ENCODE measurements around the gene XPC. TPM values are rescaled to one million over a fixed set of nuclear protein-coding genes. Genes with fewer than 3 reads are reported as not detected.

Gene XPC
- total and polyA plus RNA-seq, 3 experiments from 2014 or later: 38.8 to 44.0 (median 38.9) TPM

GRCh38 chr3:14145236-14145635 is 33.2 kb downstream of the XPC start:
- peak in 1 of 5 donors; percentile 42 for DNase-seq
- peaks cover 55 to 64% (median 62%) of the 10 kb centered on the region in 3 donors for H3K4me1 Mint-ChIP-seq
- no peaks in the 10 kb centered on the region for H3K9me3 Mint-ChIP-seq
- POLR2A ChIA-PET: interaction anchor here (0.5 to 2.0 kb wide), 8 partner anchors 16 to 506 kb away, joined by 3 to 22 read pairs (median 3); partner anchors contain the start of genes CCDC174, CHCHD4, LSM3 and TMEM43
- Histone ChIP-seq H3K27ac (ENCODE audit: low read depth, low read length) (peak overlapping the region; percentile 94), H3K4me3 (ENCODE audit: low read length) (no peak overlapping the region), H3K9me3 (ENCODE audit: low read length) (no peaks in the 10 kb centered on the region), H3K4me1 (ENCODE audit: insufficient read depth, low read length) (peaks cover 54% of the 10 kb centered on the region), H3K36me3 (ENCODE audit: insufficient read depth, low read length) (peaks cover 14% of the 10 kb centered on the region), H3K27me3 (ENCODE audit: insufficient read depth, low read length, poor library complexity, severe bottlenecking) (no peaks in the 10 kb centered on the region)
- peaks cover 0 to 4% of the 10 kb centered on the region in 2 donors for H3K27me3 Mint-ChIP-seq
- peak overlapping the region; percentile 98 to 100 (median 100) for H3K27ac Mint-ChIP-seq
- H3K4me3 Mint-ChIP-seq: peak overlapping the region in 4 of 7 donors; percentile 36 to 80 (median 51)
- CTCF ChIA-PET: interaction anchor here (0.6 to 4.4 kb wide), 8 partner anchors 13 to 249 kb away, joined by 3 to 24 read pairs (median 4); partner anchors contain the start of genes CHCHD4, LSM3, TMEM43 and XPC
- peaks cover 0 to 77% (median 16%) of the 10 kb centered on the region in 3 donors for H3K36me3 Mint-ChIP-seq

- Histone ChIP-seq H3K9me3 (ENCODE audit: low read length) (no peaks in the 10 kb centered on the region), H3K27me3 (ENCODE audit: insufficient read depth, low read length, poor library complexity, severe bottlenecking) (no peaks in the 10 kb centered on the region), H3K27ac (ENCODE audit: low read depth, low read length) (peak overlapping the region; percentile 94), H3K36me3 (ENCODE audit: insufficient read depth, low read length) (peaks cover 14% of the 10 kb centered on the region), H3K4me3 (ENCODE audit: low read length) (peak overlapping the region; percentile 10), H3K4me1 (ENCODE audit: insufficient read depth, low read length) (peaks cover 55% of the 10 kb centered on the region)
- ChIA-PET POLR2A (interaction anchor here (0.5 to 2.0 kb wide), 7 partner anchors 16 to 507 kb away, joined by 3 to 22 read pairs (median 3); partner anchors contain the start of genes CCDC174, CHCHD4, LSM3 and TMEM43), CTCF (interaction anchor here (0.6 to 4.4 kb wide), 9 partner anchors 14 to 486 kb away, joined by 3 to 24 read pairs (median 5); partner anchors contain the start of genes CHCHD4, LSM3, TMEM43 and XPC)
- peak; percentile 66 to 94 (median 86) for DNase-seq
- peak overlapping the region; percentile 57 to 91 (median 83) for H3K4me3 Mint-ChIP-seq
- H3K36me3 Mint-ChIP-seq: peaks cover 0 to 77% (median 16%) of the 10 kb centered on the region in 3 donors
- no peaks in the 10 kb centered on the region for H3K9me3 Mint-ChIP-seq
- H3K4me1 Mint-ChIP-seq: peaks cover 56 to 66% (median 65%) of the 10 kb centered on the region in 3 donors
- peaks cover 0 to 4% of the 10 kb centered on the region in 2 donors for H3K27me3 Mint-ChIP-seq
- peak overlapping the region; percentile 98 to 100 (median 100) for H3K27ac Mint-ChIP-seq
These were observed 33.9 kb downstream of the XPC start for GRCh38 chr3:14144423-14145075.

DNA sequence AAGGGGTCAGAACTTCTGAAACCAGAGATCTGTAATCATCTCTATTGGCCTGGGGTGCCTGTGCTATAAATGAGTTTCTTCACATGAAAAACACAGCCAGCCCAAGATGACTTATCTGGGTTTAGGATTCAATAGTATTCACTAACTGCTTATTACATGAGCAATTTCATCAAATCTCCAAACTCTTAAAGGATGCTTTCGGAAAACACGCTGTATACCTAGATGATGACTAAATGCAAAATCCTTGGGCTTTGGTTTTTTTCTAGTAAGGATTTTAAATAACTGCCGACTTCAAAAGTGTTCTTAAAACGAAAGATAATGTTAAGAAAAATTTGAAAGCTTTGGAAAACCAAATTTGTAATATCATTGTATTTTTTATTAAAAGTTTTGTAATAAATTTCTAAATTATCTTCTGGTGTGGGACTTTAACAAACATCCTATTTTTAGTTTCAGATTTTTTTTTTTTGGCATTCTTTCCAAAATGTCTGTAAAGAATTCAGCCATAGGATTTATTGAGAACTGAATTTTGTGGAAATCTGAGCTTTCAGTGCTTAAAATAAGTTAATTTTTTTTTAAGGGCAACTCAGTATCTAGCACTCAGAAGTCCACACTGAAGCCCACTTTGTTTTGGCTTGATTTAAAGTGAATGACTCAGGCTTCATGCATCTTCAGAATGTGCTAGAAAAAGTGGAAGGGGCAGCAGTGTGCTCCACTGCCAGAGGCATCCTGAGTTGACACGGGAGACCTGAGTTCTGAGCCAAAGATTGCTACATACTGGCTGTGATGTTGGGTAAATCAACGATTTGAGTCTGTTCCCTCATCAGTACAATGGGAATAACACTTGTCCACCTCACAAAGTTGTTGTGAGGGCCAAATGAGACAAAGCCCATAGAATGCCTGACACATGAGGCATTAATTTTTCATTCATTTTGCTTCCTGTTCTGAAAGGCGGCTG is 34.9 kb downstream of the XPC start:
- peak in 1 of 5 donors; percentile 41 for DNase-seq
- H3K27ac ChIP-seq (ENCODE audit: low read depth, low read length): peak overlapping the region; percentile 94
- Mint-ChIP-seq H3K4me1 (peaks cover 56 to 66% (median 65%) of the 10 kb centered on the region in 3 donors), H3K27me3 (peaks cover 0 to 4% of the 10 kb centered on the region in 2 donors), H3K9me3 (no peaks in the 10 kb centered on the region), H3K27ac (peak overlapping the region; percentile 98 to 100 (median 100)), H3K36me3 (peaks cover 0 to 81% (median 18%) of the 10 kb centered on the region in 3 donors), H3K4me3 (peak overlapping the region; percentile 57 to 91 (median 83))
- peaks cover 14% of the 10 kb centered on the region for H3K36me3 ChIP-seq (ENCODE audit: insufficient read depth, low read length)
- H3K4me3 ChIP-seq (ENCODE audit: low read length): peak overlapping the region; percentile 10
- ChIA-PET POLR2A (interaction anchor here (1.3 to 2.6 kb wide), 6 partner anchors 19 to 508 kb away, joined by 3 to 22 read pairs (median 20); partner anchors contain the start of genes CCDC174, CHCHD4, LSM3 and TMEM43), CTCF (interaction anchor here (1.0 to 4.4 kb wide), 7 partner anchors 19 to 485 kb away, joined by 3 to 24 read pairs (median 5); partner anchors contain the start of genes CHCHD4, LSM3, TMEM43 and XPC)
- H3K27me3 ChIP-seq (ENCODE audit: insufficient read depth, low read length, poor library complexity, severe bottlenecking): no peaks in the 10 kb centered on the region
- H3K4me1 ChIP-seq (ENCODE audit: insufficient read depth, low read length): peaks cover 55% of the 10 kb centered on the region
- H3K9me3 ChIP-seq (ENCODE audit: low read length): no peaks in the 10 kb centered on the region

GRCh38 chr3:14142567-14143270 is 35.7 kb downstream of the XPC start:
- H3K36me3 ChIP-seq (ENCODE audit: insufficient read depth, low read length): peaks cover 14% of the 10 kb centered on the region
- H3K27me3 Mint-ChIP-seq: peaks cover 0 to 4% of the 10 kb centered on the region in 2 donors
- H3K27me3 ChIP-seq (ENCODE audit: insufficient read depth, low read length, poor library complexity, severe bottlenecking): no peaks in the 10 kb centered on the region
- ChIA-PET CTCF (interaction anchor here (0.7 to 4.4 kb wide), 4 partner anchors 17 to 485 kb away, joined by 3 to 24 read pairs (median 4); partner anchors contain the start of genes LSM3 and XPC), POLR2A (interaction anchor here (1.9 to 2.6 kb wide), 2 partner anchors 18 to 36 kb away, joined by 19 to 20 read pairs; partner anchors contain the start of genes CHCHD4, LSM3, TMEM43 and XPC)
- H3K4me3 Mint-ChIP-seq: peak overlapping the region; percentile 32 to 80 (median 73)
- H3K4me1 Mint-ChIP-seq: peaks cover 56 to 66% (median 65%) of the 10 kb centered on the region in 3 donors
- H3K36me3 Mint-ChIP-seq: peaks cover 0 to 81% (median 18%) of the 10 kb centered on the region in 3 donors
- peak overlapping the region; percentile 98 to 100 (median 100) for H3K27ac Mint-ChIP-seq
- no peaks in the 10 kb centered on the region for H3K9me3 ChIP-seq (ENCODE audit: low read length)
- peaks cover 55% of the 10 kb centered on the region for H3K4me1 ChIP-seq (ENCODE audit: insufficient read depth, low read length)
- H3K9me3 Mint-ChIP-seq: no peaks in the 10 kb centered on the region
- H3K27ac ChIP-seq (ENCODE audit: low read depth, low read length): peak overlapping the region; percentile 94
- peak; percentile 59 to 84 (median 76) for DNase-seq
- H3K4me3 ChIP-seq (ENCODE audit: low read length): no peak overlapping the region

DNA sequence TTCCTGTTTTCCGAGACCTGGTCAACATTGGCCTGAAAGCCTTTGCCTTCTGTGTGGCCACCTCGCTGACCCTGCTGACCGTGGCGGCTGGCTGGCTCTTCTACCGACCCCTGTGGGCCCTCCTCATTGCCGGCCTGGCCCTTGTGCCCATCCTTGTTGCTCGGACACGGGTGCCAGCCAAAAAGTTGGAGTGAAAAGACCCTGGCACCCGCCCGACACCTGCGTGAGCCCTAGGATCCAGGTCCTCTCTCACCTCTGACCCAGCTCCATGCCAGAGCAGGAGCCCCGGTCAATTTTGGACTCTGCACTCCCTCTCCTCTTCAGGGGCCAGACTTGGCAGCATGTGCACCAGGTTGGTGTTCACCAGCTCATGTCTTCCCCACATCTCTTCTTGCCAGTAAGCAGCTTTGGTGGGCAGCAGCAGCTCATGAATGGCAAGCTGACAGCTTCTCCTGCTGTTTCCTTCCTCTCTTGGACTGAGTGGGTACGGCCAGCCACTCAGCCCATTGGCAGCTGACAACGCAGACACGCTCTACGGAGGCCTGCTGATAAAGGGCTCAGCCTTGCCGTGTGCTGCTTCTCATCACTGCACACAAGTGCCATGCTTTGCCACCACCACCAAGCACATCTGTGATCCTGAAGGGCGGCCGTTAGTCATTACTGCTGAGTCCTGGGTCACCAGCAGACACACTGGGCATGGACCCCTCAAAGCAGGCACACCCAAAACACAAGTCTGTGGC is 36.6 kb downstream of the XPC start:
- H3K27ac ChIP-seq (ENCODE audit: low read depth, low read length): peak overlapping the region; percentile 94
- no peaks in the 10 kb centered on the region for H3K9me3 Mint-ChIP-seq
- H3K4me3 Mint-ChIP-seq: peak overlapping the region; percentile 32 to 80 (median 73)
- H3K4me1 Mint-ChIP-seq: peaks cover 54 to 66% (median 65%) of the 10 kb centered on the region in 3 donors
- peaks cover 0 to 75% (median 15%) of the 10 kb centered on the region in 3 donors for H3K36me3 Mint-ChIP-seq
- ChIA-PET POLR2A (interaction anchor here (1.9 to 2.6 kb wide), 2 partner anchors 17 to 37 kb away, joined by 19 to 20 read pairs; partner anchors contain the start of genes CHCHD4, LSM3, TMEM43 and XPC), CTCF (interaction anchor here (0.7 to 4.4 kb wide), 3 partner anchors 16 to 36 kb away, joined by 3 to 24 read pairs (median 4); partner anchors contain the start of genes LSM3 and XPC)
- H3K27me3 ChIP-seq (ENCODE audit: insufficient read depth, low read length, poor library complexity, severe bottlenecking): no peaks in the 10 kb centered on the region
- peaks cover 55% of the 10 kb centered on the region for H3K4me1 ChIP-seq (ENCODE audit: insufficient read depth, low read length)
- peaks cover 0 to 4% of the 10 kb centered on the region in 2 donors for H3K27me3 Mint-ChIP-seq
- peak overlapping the region; percentile 17 for H3K4me3 ChIP-seq (ENCODE audit: low read length)
- peak overlapping the region; percentile 98 to 100 (median 100) for H3K27ac Mint-ChIP-seq
- peaks cover 5% of the 10 kb centered on the region for H3K36me3 ChIP-seq (ENCODE audit: insufficient read depth, low read length)
- H3K9me3 ChIP-seq (ENCODE audit: low read length): no peaks in the 10 kb centered on the region
- DNase-seq: peak in 2 of 5 donors; percentile 12 to 52

DNA sequence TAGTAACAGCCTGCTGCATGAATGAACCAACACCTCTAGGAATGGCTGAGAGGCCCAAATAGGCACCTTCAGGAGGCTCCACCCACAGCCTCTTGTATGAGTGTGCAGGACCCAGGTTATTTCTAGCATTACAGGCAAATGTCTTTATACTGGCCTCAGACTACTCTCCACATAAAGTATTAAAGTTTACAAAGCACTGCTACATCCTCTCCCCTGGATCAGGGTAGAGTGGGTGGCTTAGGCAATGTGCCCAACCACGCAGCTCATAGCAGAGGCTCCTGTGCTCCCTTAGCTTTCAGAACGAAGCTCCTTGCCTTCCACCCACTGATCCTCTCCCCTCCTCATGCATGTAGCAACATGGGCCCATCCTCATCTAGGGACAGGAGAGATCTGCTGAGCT is 37.3 kb downstream of the XPC start:
- ChIA-PET POLR2A (no interaction called here), CTCF (interaction anchor here (0.7 to 1.8 kb wide), 2 partner anchors 16 to 18 kb away, joined by 3 to 5 read pairs; partner anchors contain the start of genes CHCHD4 and TMEM43)
- Histone ChIP-seq H3K27me3 (ENCODE audit: insufficient read depth, low read length, poor library complexity, severe bottlenecking) (no peaks in the 10 kb centered on the region), H3K4me3 (ENCODE audit: low read length) (no peak overlapping the region), H3K4me1 (ENCODE audit: insufficient read depth, low read length) (peaks cover 55% of the 10 kb centered on the region), H3K36me3 (ENCODE audit: insufficient read depth, low read length) (peaks cover 8% of the 10 kb centered on the region), H3K9me3 (ENCODE audit: low read length) (no peaks in the 10 kb centered on the region), H3K27ac (ENCODE audit: low read depth, low read length) (peak overlapping the region; percentile 94)
- peak overlapping the region in 5 of 7 donors; percentile 11 to 68 (median 44) for H3K4me3 Mint-ChIP-seq
- H3K36me3 Mint-ChIP-seq: peaks cover 0 to 74% (median 11%) of the 10 kb centered on the region in 3 donors
- no peaks in the 10 kb centered on the region for H3K9me3 Mint-ChIP-seq
- peak overlapping the region; percentile 98 to 100 (median 100) for H3K27ac Mint-ChIP-seq
- DNase-seq: peak in 1 of 5 donors; percentile 20
- H3K4me1 Mint-ChIP-seq: peaks cover 52 to 61% (median 59%) of the 10 kb centered on the region in 3 donors
- peaks cover 0 to 2% of the 10 kb centered on the region in 2 donors for H3K27me3 Mint-ChIP-seq

Measured in CD8-positive, alpha-beta memory T cell (primary cell).